Measurements from ENCODE around the gene TNFRSF9.

The TNFRSF9 gene

DNA sequence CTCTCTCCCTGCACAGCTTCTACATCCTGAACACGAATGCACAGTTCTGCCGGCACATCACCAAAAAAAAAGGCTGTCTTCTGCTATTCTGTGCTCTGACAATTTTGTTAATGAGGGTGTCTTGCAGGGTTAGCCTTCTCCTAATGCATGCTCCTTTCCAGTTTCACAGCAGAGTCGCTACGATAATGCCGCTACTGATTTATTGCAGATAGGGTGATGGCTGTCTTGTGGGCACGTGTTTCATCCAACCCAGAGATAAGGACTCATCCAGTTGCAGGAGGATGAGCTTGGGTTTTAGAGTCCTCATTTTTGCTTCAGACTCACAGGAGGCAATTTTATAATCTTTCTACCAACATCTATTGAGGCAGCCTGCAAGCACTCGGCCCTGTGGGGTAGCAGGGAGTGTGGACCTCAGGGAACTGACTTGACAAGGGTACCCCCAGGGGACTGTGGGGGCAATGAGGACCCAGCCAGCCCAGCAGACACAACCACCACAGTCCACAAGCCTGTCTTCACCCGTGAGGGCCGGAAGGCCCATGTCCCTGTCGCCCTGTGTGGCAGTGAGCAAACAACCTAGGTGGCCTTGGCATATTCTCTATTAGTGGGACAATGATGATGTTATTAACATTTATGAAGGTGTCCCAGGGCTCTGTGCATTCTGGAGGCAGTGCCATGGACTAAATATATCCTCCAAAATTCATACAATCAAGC, 72.4 kb downstream of the TNFRSF9 start:
- no peak for DNase-seq (ENCODE audit: insufficient read length, low spot score)
- TF ChIP-seq POLR2A (IDR thresholded peaks at IDR 0.05; ENCODE audit: low read depth, low read length) (no peak), POU2F2 (IDR thresholded peaks at IDR 0.05; ENCODE audit: low read depth, low read length) (no peak), SPI1 (IDR thresholded peaks at IDR 0.05; ENCODE audit: low read depth, low read length) (no peak), POLR2AphosphoS5 (IDR thresholded peaks at IDR 0.05; ENCODE audit: low read depth, low read length) (no peak)
- FAIRE-seq = no peak

DNA sequence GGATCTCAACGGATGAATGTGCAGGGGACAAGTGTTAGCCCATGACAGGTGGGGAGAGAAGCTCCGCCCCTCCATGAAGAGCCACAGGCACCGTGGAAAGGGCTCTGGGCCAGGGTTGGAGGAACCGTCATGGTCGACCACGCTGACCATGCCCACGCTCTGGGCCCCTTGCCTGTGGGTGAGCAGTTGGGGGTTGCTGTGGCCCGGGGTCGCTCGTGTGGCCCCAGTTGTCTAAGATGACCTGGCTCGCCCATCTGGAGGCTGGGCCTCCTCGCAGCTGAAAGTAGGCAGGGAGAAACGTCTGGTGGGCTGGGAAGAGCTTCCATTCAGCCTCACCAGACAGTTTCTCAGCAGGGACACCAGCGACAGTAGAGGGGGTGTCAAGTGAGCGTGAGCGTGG, 74.7 kb downstream of the TNFRSF9 start:
- DNase-seq (ENCODE audit: insufficient read length, low spot score) (no peak), FAIRE-seq (no peak)
- TF ChIP-seq POU2F2 (IDR thresholded peaks at IDR 0.05; ENCODE audit: low read depth, low read length) = no peak
- no peak for TF ChIP-seq POLR2AphosphoS5 (IDR thresholded peaks at IDR 0.05; ENCODE audit: low read depth, low read length)
- TF ChIP-seq POLR2A (IDR thresholded peaks at IDR 0.05; ENCODE audit: low read depth, low read length) = no peak
- TF ChIP-seq SPI1 (IDR thresholded peaks at IDR 0.05; ENCODE audit: low read depth, low read length) = no peak
- TF ChIP-seq PAX5 (IDR thresholded peaks at IDR 0.05; ENCODE audit: insufficient read depth, low read length, severe bottlenecking) = no peak
- no peak for TF ChIP-seq TAF1 (IDR thresholded peaks at IDR 0.05; ENCODE audit: low read depth, low read length)
